CD1c-positive myeloid dendritic cell (primary cell): ENCODE data around the gene THEMIS.
A peak's percentile ranks its signal among the peaks of the same experiment; 100 is the strongest.
"Not testable (repeated sequence)": the region's sequence is repeated elsewhere in the genome, so short reads cannot be mapped to it uniquely, and the experiment has no call there.

ENCODE experiments used
- DNase-seq: peaks from one replicate; pipeline ENCODE4 v3.0.0-alpha.2; 2016; ENCODE audit errors: extremely low spot score

Gene THEMIS

GRCh38 chr6:127900935-127901334 is at the start of gene THEMIS:
Gene THEMIS, minus strand, starts transcription at chr6:127901058. Its CDS starts 126 bp downstream, at chr6:127900932.
- no peak for DNase-seq

GRCh38 chr6:127949251-127949650 is 48.4 kb upstream of the THEMIS start:
- DNase-seq = no peak

GRCh38 chr6:127946388-127946787 is 45.5 kb upstream of the THEMIS start:
- no peak for DNase-seq

- no peak for DNase-seq
Observed at GRCh38 chr6:127945434-127946097, 44.7 kb upstream of the THEMIS start.

GRCh38 chr6:127941228-127941627 is 40.4 kb upstream of the THEMIS start:
- no peak for DNase-seq

GRCh38 chr6:127939442-127940066 is 38.7 kb upstream of the THEMIS start:
- DNase-seq = no peak

- peak; percentile 7 for DNase-seq
Observed at GRCh38 chr6:127938701-127939100, 37.8 kb upstream of the THEMIS start.

- no peak for DNase-seq
Observed at GRCh38 chr6:127937747-127938146, 36.9 kb upstream of the THEMIS start.

GRCh38 chr6:127937102-127937501 is 36.2 kb upstream of the THEMIS start:
- DNase-seq = no peak

- no peak for DNase-seq
Observed at GRCh38 chr6:127934956-127935355, 34.1 kb upstream of the THEMIS start.

GRCh38 chr6:127933852-127934840 is 33.3 kb upstream of the THEMIS start:
- DNase-seq = peak; percentile 3

- DNase-seq = no peak
Observed at GRCh38 chr6:127933137-127933536, 32.3 kb upstream of the THEMIS start.

GRCh38 chr6:127932708-127933107 is 31.9 kb upstream of the THEMIS start:
- DNase-seq = no peak

- not testable (repeated sequence) for DNase-seq
Observed at GRCh38 chr6:127926441-127926840, 25.6 kb upstream of the THEMIS start.

GRCh38 chr6:127924440-127924839 is 23.6 kb upstream of the THEMIS start:
- DNase-seq = no peak

- DNase-seq = no peak
Observed at GRCh38 chr6:127924031-127924430, 23.2 kb upstream of the THEMIS start.

GRCh38 chr6:127923135-127923534 is 22.3 kb upstream of the THEMIS start:
- DNase-seq = no peak

GRCh38 chr6:127921982-127922381 is 21.1 kb upstream of the THEMIS start:
- no peak for DNase-seq

GRCh38 chr6:127920804-127921203 is 19.9 kb upstream of the THEMIS start:
- DNase-seq = no peak

- peak; percentile 8 for DNase-seq
Observed at GRCh38 chr6:127918506-127919427, 17.9 kb upstream of the THEMIS start.

- no peak for DNase-seq
Observed at GRCh38 chr6:127917766-127918165, 16.9 kb upstream of the THEMIS start.
